GM19043 (cell line): ENCODE data around the gene SAFB.
A peak's percentile ranks its signal among the peaks of the same experiment; 100 is the strongest.

ENCODE experiments used
- ATAC-seq: cut with Tn5 transposase; IDR thresholded peaks from one replicate; pipeline ENCODE4 v1.9.1; 2021; ENCODE audit warnings: low read depth; ENCODE audit not compliant: unreplicated experiment

SAFB gene

DNA sequence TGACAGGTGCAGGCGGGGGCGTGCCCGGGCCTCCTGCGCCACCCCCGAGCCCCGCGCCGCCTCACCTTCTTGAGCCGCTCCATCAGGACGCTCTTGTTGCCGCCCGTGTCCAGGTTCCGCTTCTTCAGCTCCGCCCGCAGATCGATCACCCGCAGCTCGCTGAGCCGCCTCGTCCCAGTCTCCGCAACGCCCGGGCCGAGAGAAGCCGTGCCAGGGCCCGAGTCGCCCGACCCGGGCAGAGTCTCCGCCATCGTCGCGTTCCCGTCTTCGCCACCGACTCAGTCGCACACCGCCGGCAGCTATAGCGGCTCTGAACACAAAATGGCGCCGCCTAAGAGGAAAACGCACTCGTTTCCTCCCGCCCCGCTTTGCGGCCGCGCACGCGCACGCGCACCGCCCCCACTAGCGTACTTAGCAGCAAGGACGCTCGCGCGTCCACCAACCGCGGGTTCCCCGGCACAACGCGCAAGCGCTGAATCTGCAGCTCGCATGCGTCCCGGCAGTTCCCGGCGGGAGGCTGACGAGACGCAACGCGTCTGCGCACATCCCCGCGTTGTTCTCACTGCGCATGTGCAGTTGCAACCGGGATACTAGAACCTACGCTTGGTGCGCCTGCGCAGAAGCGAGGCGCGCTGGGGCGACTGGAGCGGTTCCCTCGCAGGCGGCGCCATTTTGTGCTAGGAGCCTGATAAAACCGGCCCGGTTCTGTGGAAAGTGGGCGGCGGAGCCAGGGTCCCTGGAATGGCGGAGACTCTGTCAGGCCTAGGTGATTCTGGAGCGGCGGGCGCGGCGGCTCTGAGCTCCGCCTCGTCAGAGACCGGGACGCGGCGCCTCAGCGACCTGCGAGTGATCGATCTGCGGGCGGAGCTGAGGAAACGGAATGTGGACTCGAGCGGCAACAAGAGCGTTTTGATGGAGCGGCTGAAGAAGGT is at the start of gene SAFB, which contains the start of gene SAFB2:
Gene SAFB (plus strand): TSS at position 619 of the 932 bp plus-strand sequence. CDS start 123 bp downstream, at position 742.
Gene SAFB2 (minus strand): TSS at position 312 of the 932 bp plus-strand sequence. CDS start 61 bp downstream, at position 251.
- peak; percentile 76 for ATAC-seq

DNA sequence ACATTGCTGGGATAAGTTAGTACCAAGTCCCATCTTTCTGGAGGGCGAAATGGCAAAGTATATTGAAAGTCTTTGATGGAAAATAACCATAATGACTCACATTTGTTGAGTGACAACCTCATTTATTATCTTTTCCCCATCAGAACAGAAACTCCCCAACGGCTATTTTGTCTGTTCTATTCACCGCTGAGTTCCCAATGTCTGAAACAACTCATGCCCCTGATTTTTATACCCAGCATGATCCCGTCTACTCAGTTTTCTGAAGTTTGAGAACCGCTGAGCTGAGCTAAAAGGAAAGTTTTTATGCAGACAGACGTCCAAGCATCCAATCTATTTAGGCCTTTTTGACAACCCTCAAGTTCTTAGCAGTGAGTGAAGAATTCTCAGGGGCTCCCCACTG is 47.3 kb upstream of the SAFB start:
- ATAC-seq: no peak

DNA sequence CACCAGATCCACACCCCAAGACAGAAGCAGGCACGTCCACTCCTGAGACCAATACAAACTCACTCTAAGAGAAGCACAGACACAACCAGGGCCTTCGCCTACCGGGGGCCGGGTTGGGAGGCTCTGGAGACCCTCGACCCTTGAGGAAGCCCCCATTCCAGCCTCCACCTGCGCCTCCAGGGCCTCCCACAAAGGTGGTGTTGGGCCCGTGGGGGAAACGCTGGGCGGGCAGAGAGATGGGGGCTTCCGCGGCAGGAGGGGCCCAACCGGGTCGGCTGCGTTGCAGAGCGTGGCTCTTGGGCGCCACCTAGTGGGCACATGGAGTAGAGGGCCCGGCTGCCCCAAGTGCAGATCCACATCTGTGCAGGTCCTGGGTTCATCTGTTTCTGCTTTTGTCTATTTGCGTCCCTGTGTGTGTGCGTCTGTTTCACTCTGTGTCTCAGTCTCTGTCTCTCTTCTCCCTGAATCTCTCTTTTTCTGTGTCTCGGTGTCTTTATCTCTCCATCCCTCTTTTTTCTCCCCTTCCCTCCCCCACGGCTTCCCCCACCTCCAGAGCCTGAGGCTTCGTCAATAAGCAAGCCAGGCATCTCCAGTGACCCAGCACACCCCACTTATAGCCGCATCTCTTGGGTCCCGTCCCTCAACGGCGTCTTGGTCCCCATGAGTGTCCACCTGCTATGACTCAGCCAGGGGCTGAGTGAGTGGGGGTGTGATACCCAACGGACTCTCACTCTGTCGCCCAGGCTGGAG is 44.6 kb upstream of the SAFB start:
- ATAC-seq: no peak

DNA sequence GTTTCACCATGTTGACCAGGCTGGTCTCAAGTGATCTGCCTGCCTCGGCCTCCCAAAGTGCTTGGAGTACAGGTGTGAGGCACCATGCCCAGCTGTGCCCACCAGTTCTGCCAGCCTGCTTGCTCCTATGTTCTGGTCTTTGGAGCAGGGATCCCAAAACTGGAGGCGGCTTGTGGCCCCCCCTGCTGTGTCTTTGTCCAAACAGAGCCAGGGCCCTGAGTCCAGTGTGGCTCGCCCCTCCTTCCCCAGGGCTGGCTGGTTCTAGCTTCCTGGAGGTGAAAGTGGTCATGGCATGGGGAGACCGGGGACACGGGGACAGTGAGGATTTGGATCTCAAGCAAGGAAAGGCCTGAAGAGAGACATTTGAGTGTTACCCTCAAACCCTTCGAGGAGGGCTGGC is 43.6 kb upstream of the SAFB start:
- no peak for ATAC-seq

GRCh38 chr19:5579697-5580096 is 43.2 kb upstream of the SAFB start:
- no peak for ATAC-seq

DNA sequence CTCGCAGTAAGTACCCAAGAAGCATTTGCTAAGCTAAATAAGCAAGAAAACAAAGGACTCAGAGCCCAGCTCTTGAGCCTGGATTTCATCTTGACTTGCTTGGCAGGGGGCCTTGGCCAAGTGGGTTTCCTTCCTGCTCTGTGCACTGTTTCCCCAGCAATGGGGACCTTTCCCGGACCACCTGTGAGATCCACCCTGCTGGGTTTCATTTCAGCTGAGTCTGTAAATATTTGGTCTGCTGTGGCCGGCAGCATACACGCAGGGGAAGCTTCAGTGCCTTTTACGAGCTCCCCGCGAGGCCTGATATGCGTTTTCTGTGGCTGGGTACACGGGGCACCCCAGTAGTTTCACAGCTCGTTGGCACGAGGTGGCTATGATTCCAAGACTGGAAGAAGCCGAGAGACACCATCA is 42.7 kb upstream of the SAFB start:
- ATAC-seq: no peak

GRCh38 chr19:5585461-5586299 is 37.2 kb upstream of the SAFB start:
- ATAC-seq: no peak

GRCh38 chr19:5586300-5587070 is 36.4 kb upstream of the SAFB start:
- no peak for ATAC-seq

- no peak for ATAC-seq
These were observed 35.8 kb upstream of the SAFB start for GRCh38 chr19:5587071-5587455.

DNA sequence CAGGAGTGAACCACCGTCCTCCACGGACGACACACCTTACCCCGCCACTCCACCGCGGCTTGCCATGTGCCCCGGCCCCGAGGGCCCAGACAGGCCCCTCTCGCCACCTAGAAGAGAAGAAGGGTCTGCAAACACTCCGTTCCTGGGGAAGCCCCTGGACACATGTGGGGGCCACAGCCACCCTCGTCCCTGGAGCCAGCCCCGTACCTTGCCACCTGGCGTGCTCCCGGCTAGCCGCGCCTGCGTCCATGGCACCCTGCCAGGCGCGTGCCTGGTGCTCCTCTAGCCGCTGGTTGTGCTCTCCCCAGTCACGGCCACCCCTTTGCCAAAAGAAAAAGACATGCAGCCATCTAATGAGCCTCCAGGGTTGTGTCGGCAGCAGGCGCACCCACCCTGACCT is 35.2 kb upstream of the SAFB start:
- no peak for ATAC-seq

DNA sequence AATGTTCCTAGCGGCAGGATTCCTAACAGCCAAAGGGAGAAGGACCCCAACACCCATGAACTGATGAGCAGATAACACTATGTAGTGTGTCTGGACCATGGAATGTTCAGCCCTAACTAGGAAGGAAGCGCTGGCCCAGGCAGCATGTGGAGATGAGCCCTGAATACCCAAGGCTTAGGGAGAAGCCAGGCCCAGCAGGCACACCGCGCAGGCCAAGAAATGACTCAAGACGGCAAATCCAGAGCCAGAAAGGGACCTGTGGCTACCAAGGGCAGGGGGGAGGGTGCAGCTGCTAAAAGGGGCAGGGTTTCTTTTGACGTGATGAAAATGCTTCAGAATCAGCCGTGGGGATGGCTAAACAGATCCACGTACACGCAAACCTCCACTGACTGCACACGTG is 34.4 kb upstream of the SAFB start:
- no peak for ATAC-seq

DNA sequence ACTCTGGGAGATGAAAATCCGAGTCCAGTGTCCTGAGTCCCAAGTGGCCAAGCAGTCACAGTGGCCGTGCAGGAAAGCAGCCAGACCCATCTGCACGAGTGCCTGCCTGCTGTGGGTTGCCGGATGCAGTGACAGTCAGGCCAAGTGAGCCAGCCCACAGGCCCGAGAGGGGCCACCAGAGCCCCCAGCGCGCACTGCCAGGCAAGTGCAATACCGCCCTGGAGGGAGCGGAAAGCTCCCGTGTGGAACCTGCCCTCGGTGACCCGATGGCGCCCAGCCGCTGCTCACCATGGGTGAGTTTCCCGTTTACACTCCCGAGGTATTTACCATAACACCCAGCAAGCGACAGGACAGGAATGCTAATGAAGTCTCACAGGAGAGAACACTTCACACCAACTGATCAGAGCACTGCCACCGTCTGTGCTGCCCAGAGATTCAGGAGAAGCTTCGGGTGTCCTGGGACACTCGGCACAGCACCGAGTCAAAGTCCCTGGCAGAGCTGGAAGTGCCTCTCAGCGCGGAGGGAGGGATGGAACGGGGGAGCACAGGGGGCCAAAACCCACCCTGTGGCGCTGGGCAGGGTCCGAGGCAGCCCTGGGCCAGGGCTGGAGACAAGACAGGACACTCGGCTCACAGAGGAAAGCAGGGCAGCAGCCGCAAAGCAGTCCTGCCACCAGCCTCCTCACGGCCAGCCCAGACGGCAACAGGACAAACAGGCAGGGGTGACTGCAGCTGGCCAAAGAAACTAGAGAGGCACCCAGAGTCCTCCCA is 33.8 kb upstream of the SAFB start:
- ATAC-seq: no peak

GRCh38 chr19:5590151-5590864 is 32.6 kb upstream of the SAFB start:
- ATAC-seq: no peak

- no peak for ATAC-seq
These were observed 32.1 kb upstream of the SAFB start for GRCh38 chr19:5590865-5591154.

- no peak for ATAC-seq
These were observed 31.4 kb upstream of the SAFB start for GRCh38 chr19:5591476-5591875.

GRCh38 chr19:5592531-5593342 is 30.1 kb upstream of the SAFB start:
- ATAC-seq: no peak

GRCh38 chr19:5593343-5594255 is 29.3 kb upstream of the SAFB start:
- no peak for ATAC-seq
